Umbilical cord (tissue), 2 donors: ENCODE data around the gene DLGAP1. TPM values are rescaled to one million over a fixed set of nuclear protein-coding genes. Genes with fewer than 3 reads are reported as not detected.

Experiments used
- DNase-seq: peaks from one replicate; pipeline ENCODE4 v3.0.0-alpha.2; 2015; ENCODE audit warnings: low spot score
- total RNA-seq: library from RNA; depleted of rRNA; stranded (reverse); fragments of >200 nt; gene quantifications from one replicate; pipeline ENCODE4 v1.2.3, GENCODE V29; 2014; ENCODE audit warnings: low replicate concordance; ENCODE audit not compliant: insufficient read depth

DLGAP1 gene
- total RNA-seq, 1 donor from 2014 or later, result 20.7 TPM

DNA sequence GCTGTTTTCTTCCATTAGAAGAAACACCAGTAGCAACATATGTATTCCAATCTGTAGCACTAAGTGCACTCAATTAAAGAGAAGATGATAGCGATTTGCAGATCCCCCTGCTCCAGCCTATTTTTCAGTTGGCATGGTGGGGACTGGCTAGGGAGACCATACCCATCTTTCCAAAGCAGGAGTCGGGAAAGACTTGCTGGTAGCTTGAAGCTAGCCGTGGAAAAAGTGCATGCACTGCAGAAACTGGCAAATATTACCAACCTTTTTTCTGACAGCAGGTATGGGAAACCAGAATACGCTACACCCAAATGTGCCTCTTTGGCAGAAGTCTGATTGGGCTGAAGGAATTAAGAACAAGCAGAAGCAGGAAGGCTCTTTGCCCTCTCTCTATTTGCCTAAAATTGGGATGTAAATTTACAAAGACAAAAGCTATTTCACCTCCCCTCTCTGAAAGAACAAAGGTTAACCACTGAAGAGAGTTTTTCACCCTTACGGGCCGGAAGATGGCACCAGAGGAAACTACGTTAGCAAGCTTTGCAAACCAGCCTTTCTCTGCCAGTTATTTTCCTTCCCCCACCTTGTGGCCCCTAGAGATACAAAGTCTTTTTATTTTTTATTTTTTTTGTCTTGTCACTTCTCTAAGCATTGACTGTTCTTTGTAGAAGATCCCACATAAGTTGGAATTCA is 273.1 kb downstream of the DLGAP1 start:
- DNase-seq, result peak; percentile 6

DNA sequence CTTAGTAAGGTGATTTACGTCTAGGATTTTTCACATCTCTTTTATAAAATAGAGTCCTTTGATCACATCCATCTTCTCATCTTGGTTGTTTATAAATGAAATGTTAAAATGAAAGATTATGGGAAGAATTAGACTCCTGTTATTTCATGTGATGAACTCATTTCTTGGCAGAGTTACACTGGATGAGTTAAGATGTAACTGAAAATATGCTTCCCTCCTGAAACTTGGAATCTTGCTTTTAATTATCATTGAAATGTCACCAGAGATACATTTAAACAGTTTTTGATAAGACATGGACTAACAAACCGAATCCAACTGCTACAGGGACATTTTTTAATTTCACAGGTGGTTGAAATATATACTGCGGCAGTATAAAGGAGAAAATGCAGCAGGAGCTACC is 274.0 kb downstream of the DLGAP1 start:
- DNase-seq, result no peak

DNA sequence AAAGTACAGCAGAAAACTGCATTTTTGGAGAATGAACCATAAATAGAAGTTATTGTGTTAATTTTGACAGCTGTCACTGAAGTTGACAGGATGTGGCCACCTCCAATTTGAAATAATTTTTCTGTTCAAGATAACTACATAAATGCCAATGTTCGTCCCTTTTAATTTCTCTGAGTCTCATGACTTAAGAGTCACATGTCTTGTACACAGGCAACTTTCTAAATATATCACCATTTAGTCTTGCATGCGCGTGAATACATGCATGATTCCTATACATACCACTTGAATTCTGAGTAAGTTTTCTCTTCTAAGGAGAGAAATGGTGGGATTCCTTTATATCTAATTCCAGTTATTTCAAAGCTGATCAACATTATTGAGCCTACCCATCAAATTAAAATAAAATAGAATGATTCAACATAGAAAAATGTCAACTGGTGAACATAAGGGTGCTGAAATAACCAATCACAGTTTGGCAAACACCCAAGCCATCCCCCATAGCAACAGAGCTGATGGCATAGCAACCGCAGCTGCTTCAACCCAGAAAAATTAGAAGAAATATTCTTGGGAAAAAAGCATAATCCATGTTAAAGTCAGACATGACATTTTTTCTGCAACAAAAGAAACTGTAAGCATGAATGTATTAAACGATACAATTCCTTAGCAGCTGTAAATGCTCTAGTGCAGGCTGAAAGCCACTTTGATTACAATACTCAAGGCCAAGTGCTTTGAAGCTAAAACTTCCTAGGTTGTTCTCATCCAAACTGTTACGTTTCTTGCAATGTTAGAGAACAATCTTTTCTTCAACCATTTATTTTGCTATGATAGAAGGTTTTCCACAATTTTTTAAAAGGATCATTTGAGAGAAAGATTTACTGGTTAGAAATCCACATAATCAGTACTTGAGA is 282.7 kb downstream of the DLGAP1 start:
- no peak for DNase-seq

GRCh38 chr18:4157352-4157751 is 297.8 kb downstream of the DLGAP1 start:
- DNase-seq, result no peak

DNA sequence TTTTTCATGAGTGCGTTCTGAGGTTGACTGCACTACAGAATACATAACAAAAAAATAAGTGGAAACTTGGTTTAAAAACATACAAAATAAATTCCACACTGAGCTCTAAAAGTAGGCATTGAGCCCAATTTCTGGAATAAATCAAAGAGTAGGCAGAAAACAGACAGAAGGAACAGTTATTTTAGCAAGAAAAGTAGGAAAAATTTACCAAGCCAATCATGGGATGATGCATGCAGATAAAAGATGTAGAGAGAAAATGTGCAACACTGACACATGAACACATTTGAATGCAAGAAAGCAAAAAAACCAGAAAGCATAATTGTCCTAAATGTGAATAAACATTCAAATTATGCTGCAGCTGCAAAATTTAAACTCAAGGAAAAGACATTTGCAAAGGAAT is 308.3 kb downstream of the DLGAP1 start:
- peak; percentile 40 for DNase-seq

- DNase-seq, result no peak
These were observed 310.9 kb downstream of the DLGAP1 start for GRCh38 chr18:4144201-4144600.

DNA sequence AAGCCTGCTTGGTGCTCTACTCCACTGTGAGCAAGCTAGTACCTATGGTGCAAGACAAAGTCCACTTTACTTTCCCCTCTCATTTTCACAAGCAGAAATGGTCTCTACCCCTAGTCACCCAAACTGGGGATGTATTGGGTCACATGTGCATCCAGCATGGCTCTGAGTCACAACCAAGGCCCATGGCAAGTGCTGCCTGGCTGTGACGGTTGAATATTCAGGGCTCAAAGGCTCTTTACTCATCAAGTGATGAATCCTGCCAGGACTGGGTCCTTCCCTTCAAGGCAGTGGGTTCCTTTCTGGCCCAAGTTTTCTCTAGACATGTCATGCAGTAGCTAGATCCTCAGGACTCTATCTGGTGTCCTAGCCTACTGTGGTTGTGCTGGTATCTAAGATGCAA is 311.5 kb downstream of the DLGAP1 start:
- DNase-seq, result no peak

DNA sequence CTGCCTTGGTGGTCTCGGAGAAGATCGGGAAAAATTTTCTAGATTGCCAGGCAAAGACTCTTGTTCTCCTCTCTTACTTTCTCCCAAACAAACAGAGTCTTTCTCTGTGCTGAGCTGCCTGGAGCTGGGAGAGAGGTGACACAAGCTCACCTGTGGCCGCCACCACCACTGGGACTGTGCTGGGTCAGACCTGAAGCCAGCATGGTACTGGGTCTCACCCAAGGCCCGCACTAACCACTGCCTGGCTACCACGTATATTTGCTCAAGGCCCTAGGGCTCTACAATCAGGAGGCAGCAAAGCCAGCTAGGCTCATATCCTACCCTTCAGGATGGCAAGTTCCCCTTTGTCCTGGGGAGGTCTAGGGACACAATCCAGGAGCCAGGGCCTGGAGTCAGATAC is 312.2 kb downstream of the DLGAP1 start:
- no peak for DNase-seq

GRCh38 chr18:4134700-4135099 is 320.4 kb downstream of the DLGAP1 start:
- no peak for DNase-seq

GRCh38 chr18:4130734-4131719 is 324.1 kb downstream of the DLGAP1 start:
- no peak for DNase-seq

- no peak for DNase-seq
These were observed 328.2 kb downstream of the DLGAP1 start for GRCh38 chr18:4126939-4127338.

GRCh38 chr18:4125627-4126230 is 329.4 kb downstream of the DLGAP1 start:
- no peak for DNase-seq

- DNase-seq, result peak; percentile 24
These were observed 329.9 kb downstream of the DLGAP1 start for GRCh38 chr18:4125224-4125623.

DNA sequence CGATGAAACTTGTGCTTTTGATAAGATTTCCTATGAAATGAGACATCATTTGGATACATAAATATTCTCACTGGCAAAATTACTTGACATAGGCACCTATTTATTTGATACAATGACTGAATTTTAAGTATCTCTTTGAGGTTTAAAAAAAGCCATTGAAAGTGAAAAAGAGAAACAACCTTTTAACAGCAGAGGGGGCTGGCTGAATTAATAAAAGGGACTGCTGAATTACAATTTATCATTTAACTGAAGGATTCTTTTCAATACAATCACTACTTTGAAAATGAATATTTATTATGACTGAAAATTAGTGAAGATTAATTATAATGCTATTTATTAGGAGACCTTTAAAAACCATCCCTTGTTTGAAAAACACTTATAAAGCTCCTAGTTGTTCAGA is 335.3 kb downstream of the DLGAP1 start:
- no peak for DNase-seq

DNA sequence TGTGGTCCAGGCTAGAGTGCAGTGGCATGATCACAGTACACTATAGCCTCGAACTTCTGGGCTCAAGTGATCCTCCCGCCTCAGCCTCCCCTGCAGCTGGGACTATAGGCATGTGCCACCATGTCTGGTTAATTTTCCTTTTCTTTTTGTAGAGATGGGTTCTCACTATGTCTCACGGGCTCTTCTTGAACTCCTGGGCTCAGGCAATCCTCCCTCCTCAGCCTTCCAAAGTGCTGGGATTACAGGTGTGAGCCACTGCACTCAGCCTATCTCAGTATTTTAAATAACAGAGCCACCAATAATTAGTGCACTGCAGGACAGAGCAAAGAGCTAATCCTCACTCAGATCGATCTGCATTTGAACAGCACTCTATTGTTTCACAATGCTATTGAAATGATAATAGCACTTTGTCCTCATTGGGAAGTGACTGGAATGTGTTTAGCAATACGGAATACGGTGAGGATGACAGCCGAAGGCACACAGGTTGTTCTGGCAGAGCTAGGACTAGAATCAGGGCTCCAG is 335.9 kb downstream of the DLGAP1 start:
- DNase-seq, result no peak

DNA sequence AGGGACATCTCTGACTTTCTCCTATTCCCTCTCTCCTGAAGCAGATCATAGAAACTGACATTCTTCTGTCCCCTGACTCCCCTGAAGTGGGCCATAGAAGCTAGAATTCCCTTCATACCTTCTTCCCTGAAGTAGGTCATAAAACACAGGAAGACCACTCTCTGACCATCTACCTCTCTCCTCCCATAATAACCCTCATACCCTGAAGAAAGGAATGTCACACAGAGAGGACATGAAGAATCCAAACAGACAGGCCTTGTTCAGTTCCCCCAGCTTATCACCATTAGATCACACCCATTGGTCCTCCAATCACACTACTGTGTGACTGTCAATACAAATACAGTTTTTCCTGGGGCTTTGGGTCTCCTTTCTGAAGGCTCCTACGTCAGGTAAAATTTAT is 347.1 kb downstream of the DLGAP1 start:
- no peak for DNase-seq

DNA sequence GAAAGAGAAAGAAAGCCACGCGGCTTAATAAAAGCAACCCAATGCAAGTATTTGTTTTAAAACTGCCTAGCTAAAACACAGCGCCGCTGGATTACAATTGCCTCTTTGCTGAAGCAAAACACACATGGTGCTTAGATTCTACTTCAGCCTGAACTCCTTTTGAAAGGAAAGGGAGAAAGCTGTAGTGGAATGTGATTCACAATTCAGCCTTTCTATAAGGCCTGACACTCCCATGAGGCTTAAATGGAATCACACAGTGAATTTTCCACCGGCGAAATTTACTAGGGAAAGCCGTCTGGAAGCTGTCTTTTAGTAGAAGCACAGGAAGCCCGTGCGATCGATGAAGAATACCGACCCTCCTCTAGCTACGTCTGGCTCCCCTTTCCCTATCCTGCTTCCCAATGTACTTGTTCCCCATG is 348.0 kb downstream of the DLGAP1 start:
- peak; percentile 62 for DNase-seq

DNA sequence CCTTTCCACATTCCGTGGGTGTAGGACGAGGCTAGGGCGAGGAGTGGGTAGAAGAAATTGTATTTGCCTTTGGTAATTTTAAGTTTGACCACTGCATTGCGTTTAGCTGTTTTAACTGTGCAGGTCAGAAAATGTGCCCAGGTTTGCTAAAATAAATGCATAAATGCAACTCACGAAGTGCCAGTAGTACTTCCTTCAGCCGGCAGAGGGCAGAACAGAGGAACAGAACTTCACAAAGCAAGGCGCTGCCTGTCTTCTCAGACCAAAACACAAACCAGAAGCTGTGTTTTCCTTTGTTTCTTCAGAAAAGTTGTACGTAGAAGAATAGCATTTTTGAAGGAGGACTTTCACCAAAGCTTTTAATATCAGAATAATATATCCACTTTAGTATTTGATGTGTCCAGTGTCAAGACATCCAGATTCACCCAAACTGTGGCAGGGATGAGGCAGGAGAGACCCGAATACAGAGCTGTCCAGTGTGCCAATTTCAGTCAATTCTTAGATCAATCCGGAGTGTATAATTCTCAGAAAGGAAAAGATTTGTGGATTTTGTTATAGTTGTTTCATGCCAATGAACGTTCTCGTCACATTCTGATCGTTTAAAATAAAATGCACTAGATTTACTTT is 348.6 kb downstream of the DLGAP1 start:
- peak; percentile 82 for DNase-seq

DNA sequence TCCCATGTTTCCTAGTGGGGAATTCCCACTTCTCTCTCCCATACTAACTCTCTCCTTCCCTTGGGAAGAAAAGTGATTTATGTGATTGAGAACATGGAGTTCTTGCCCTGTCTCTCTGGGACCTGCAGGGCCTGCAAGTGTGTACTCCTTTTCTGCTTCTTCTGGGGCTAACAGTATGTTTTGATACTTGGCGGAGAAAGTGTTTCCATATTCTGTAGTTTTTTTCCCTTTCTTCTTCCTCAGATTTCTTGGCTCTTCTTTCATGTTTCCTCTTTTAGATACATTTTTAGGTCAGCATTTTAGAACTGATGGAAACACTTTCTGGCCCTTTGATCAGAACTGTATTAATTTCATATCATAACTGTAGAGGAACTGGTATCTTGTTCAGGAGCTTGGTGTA is 352.2 kb downstream of the DLGAP1 start:
- DNase-seq, result no peak

GRCh38 chr18:4101009-4101408 is 354.1 kb downstream of the DLGAP1 start:
- no peak for DNase-seq

DNA sequence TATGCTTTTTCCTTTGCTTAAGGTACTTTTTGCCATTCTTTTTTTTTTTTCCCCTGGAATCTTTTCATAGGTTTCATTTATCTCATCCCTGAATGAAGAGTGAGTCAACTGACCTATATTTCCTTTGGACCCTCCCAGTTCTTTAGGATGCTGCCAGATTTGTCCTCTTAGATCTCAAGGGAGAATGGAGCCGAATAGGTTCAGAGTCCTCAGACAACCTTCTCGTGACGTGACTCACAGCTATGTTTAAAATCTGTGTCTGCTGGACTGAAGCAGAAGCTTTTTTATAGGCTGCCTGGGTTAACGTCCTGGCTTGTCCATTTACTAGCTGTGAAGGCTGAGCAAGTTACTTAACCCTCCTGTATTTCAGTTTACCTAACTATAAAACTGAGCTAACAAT is 358.6 kb downstream of the DLGAP1 start:
- DNase-seq, result peak; percentile 81
